ENCODE results near the gene SPATA13.

GRCh38 chr13:24142886-24143285 is 17.6 kb upstream of the SPATA13 start:
- TF ChIP-seq CTCF (IDR thresholded peaks at IDR 0.05): no peak
- TF ChIP-seq EZH2 (IDR thresholded peaks at IDR 0.05; ENCODE audit: borderline replicate concordance, insufficient read depth, low read depth, low read length, poor library complexity, severe bottlenecking): no peak

All from B cell (primary cell).